Measurements from ENCODE around the gene DNAJB1.

The DNAJB1 gene

DNA sequence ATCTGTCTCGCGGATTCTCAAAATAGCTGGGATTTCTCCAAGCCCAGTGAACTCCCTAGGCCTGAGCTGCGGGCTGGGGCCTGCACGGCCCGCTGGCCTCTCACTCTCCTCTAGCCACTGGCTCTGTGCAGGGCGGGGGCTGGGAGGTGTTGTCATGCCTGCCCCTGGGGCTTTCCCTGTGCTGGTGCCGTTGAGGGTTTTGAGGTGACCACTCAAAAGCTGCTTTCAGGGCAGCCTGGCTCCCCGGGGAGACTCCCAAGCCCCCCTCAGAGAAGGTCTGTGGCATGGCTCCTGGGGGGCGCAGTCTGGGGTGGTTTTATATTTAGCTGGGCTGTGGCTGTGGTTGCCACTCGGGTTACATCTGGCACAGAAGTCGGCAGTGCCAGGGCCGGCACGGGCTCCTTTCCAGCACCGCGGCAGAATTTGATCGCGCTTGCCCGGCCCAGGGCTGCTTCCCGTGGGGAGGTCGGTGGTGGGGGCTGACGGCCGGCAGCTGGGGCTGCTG lies 43.7 kb upstream of the DNAJB1 start:
- no peak for DNase-seq (ENCODE audit: low read depth, low spot score)
- Histone ChIP-seq H3K27me3 (ENCODE audit: control insufficient read depth, insufficient read depth, low read length) (no peaks in the 10 kb centered on the region), H3K27ac (ENCODE audit: low read length) (no peak overlapping the region), H3K4me3 (ENCODE audit: low read length) (no peak overlapping the region), H3K4me1 (ENCODE audit: control insufficient read depth, insufficient read depth, low read length) (peaks cover 18% of the 10 kb centered on the region), H3K9me3 (ENCODE audit: control insufficient read depth, insufficient read depth, low read length) (no peaks in the 10 kb centered on the region), H3K36me3 (ENCODE audit: control insufficient read depth, insufficient read depth, low read length) (peaks cover 7% of the 10 kb centered on the region; the same call in 1 of the 2 replicates)
- WGBS (ENCODE audit: insufficient coverage, insufficient read length) = no CpG with 5 or more reads among the region's 22 CpGs

DNA sequence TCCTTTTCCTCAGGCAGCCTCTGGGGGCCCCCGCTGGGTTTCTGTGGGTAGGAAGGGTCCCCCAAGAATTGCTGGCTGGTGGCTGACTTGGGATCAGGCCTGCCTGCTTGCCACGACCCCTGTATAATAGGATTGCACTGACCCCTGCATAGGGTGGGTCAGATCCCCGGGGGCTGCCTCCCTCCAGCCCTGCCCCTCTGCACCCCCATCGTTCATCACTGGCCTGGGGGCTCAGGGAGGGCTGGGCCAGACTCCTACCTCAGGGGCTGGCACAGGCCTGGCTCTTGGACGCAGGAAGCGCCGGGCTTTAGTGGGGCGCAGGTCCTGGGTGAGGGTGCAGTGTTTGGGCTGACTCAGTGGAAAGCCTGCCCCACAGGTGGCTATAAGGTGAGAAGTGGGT lies 43.1 kb upstream of the DNAJB1 start:
- Histone ChIP-seq H3K4me1 (ENCODE audit: control insufficient read depth, insufficient read depth, low read length) (peaks cover 18% of the 10 kb centered on the region), H3K27ac (ENCODE audit: low read length) (no peak overlapping the region), H3K27me3 (ENCODE audit: control insufficient read depth, insufficient read depth, low read length) (no peaks in the 10 kb centered on the region), H3K9me3 (ENCODE audit: control insufficient read depth, insufficient read depth, low read length) (no peaks in the 10 kb centered on the region), H3K4me3 (ENCODE audit: low read length) (no peak overlapping the region), H3K36me3 (ENCODE audit: control insufficient read depth, insufficient read depth, low read length) (peaks cover 5% of the 10 kb centered on the region; the same call in 1 of the 2 replicates)
- no CpG with 5 or more reads among the region's 8 CpGs for WGBS (ENCODE audit: insufficient coverage, insufficient read length)
- DNase-seq (ENCODE audit: low read depth, low spot score) = no peak

GRCh38 chr19:14560776-14561108 lies 42.5 kb upstream of the DNAJB1 start:
- no CpG with 5 or more reads among the region's 6 CpGs for WGBS (ENCODE audit: insufficient coverage, insufficient read length)
- peaks cover 18% of the 10 kb centered on the region for H3K4me1 ChIP-seq (ENCODE audit: control insufficient read depth, insufficient read depth, low read length)

DNA sequence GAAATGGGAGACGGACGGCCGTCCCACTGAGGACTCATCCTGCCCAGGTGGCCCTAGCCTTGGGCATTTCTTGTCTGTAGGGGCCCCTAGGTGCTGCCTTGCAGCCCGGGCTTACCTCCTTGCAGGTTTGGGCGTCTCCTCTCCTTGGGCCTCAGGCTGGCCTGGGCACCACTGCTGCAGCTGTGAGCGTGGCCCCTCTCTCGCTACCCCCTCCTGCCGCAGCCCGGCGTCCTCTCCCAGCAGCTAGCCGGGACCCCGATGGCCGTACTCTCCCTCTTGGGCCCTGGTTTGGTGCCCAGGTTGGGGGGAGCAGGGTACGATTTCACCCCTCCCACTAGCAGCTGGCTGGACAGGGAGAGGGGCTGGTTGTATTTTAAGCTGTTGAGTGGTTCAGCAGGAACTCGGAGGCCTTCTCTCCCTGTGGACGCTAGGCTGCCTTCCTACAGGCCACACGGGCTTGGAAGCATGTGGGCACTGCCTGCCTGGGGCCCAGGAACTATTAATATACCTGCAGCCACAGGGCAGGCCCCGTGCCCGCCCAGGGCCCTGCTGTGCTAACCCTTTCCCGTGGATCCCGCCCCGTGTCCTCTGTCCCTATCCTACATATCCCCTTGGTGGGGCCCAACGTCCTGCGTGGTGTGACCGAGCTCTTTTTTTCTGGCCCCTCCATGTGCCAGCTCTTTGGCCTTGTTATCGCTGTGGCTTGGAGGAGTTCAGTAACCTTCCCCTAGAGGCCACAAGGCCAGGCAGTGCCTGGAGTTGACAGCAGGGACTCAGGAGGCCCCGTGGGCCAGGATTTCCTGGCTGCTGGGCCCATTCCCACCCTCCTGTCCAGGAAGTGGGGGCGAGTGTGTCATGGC lies 41.9 kb upstream of the DNAJB1 start:
- no peak overlapping the region for H3K27ac ChIP-seq (ENCODE audit: low read length)
- peaks cover under 1% of the 10 kb centered on the region; the same call in 1 of the 2 replicates for H3K36me3 ChIP-seq (ENCODE audit: control insufficient read depth, insufficient read depth, low read length)
- no peaks in the 10 kb centered on the region for H3K9me3 ChIP-seq (ENCODE audit: control insufficient read depth, insufficient read depth, low read length)
- peaks cover 18% of the 10 kb centered on the region for H3K4me1 ChIP-seq (ENCODE audit: control insufficient read depth, insufficient read depth, low read length)
- WGBS (ENCODE audit: insufficient coverage, insufficient read length) = no CpG with 5 or more reads among the region's 28 CpGs
- no peaks in the 10 kb centered on the region for H3K27me3 ChIP-seq (ENCODE audit: control insufficient read depth, insufficient read depth, low read length)
- DNase-seq (ENCODE audit: low read depth, low spot score) = no peak
- H3K4me3 ChIP-seq (ENCODE audit: low read length) = no peak overlapping the region

More at GRCh38 chr19:14560776-14561108, 42.5 kb upstream of the DNAJB1 start:
- no peak for DNase-seq (ENCODE audit: low read depth, low spot score)
- no peaks in the 10 kb centered on the region for H3K9me3 ChIP-seq (ENCODE audit: control insufficient read depth, insufficient read depth, low read length)
- no peaks in the 10 kb centered on the region for H3K27me3 ChIP-seq (ENCODE audit: control insufficient read depth, insufficient read depth, low read length)
- peaks cover 5% of the 10 kb centered on the region; the same call in 1 of the 2 replicates for H3K36me3 ChIP-seq (ENCODE audit: control insufficient read depth, insufficient read depth, low read length)
- H3K27ac ChIP-seq (ENCODE audit: low read length) = no peak overlapping the region
- H3K4me3 ChIP-seq (ENCODE audit: low read length) = no peak overlapping the region

DNA sequence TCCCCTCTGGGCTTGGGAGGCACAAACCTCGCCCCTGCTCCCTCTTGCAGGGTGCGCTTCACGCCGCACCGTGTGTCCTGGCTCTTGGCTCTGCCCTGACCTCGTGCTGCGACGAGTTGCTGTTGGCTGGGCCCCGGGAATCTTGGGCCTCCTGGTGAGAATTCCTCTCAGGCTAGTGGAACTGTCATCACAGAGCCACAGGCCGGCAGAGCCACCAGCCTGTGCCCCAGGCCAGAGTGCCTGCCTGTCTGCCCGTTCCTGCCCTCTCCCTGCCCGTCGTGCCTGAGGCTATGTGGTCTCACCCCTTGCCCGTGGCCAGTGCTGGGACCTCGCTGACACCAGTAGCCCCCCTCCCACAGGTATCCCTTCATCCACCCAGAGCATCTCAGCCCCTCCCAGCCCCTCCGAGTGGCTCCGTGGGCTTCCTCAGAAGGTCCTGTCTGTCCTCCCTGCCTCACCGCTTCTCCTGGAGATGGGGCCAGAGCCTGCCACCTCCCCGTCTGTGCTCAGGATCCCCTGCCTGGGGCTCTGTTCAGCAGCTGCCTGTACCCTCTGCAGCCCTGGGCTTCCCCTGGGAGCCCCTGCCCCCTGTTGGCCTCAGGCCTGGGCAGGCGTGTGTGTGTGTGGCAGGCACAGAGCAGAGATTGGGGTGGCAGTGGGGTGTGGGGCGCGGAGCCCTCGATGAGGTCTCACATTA lies 40.3 kb upstream of the DNAJB1 start:
- Histone ChIP-seq H3K9me3 (ENCODE audit: control insufficient read depth, insufficient read depth, low read length) (no peaks in the 10 kb centered on the region), H3K36me3 (ENCODE audit: control insufficient read depth, insufficient read depth, low read length) (no peaks in the 10 kb centered on the region; the same call in 1 of the 2 replicates), H3K27me3 (ENCODE audit: control insufficient read depth, insufficient read depth, low read length) (no peaks in the 10 kb centered on the region), H3K4me1 (ENCODE audit: control insufficient read depth, insufficient read depth, low read length) (peaks cover 18% of the 10 kb centered on the region), H3K4me3 (ENCODE audit: low read length) (no peak overlapping the region), H3K27ac (ENCODE audit: low read length) (no peak overlapping the region)
- no peak for DNase-seq (ENCODE audit: low read depth, low spot score)
- WGBS (ENCODE audit: insufficient coverage, insufficient read length) = no CpG with 5 or more reads among the region's 23 CpGs

- Histone ChIP-seq H3K9me3 (ENCODE audit: control insufficient read depth, insufficient read depth, low read length) (no peaks in the 10 kb centered on the region), H3K4me1 (ENCODE audit: control insufficient read depth, insufficient read depth, low read length) (peaks cover 7% of the 10 kb centered on the region), H3K36me3 (ENCODE audit: control insufficient read depth, insufficient read depth, low read length) (no peaks in the 10 kb centered on the region; the same call in 1 of the 2 replicates), H3K27ac (ENCODE audit: low read length) (no peak overlapping the region), H3K27me3 (ENCODE audit: control insufficient read depth, insufficient read depth, low read length) (no peaks in the 10 kb centered on the region), H3K4me3 (ENCODE audit: low read length) (no peak overlapping the region)
- WGBS (ENCODE audit: insufficient coverage, insufficient read length) = no CpG with 5 or more reads among the region's 18 CpGs
- DNase-seq (ENCODE audit: low read depth, low spot score) = peak; percentile 76
Measured at GRCh38 chr19:14556662-14557188, 38.5 kb upstream of the DNAJB1 start.

- Histone ChIP-seq H3K27me3 (ENCODE audit: control insufficient read depth, insufficient read depth, low read length) (no peaks in the 10 kb centered on the region), H3K4me1 (ENCODE audit: control insufficient read depth, insufficient read depth, low read length) (peaks cover 7% of the 10 kb centered on the region), H3K36me3 (ENCODE audit: control insufficient read depth, insufficient read depth, low read length) (no peaks in the 10 kb centered on the region; the same call in 1 of the 2 replicates), H3K9me3 (ENCODE audit: control insufficient read depth, insufficient read depth, low read length) (no peaks in the 10 kb centered on the region), H3K4me3 (ENCODE audit: low read length) (no peak overlapping the region), H3K27ac (ENCODE audit: low read length) (no peak overlapping the region)
- DNase-seq (ENCODE audit: low read depth, low spot score) = no peak
- WGBS (ENCODE audit: insufficient coverage, insufficient read length) = no CpG with 5 or more reads among the region's 12 CpGs
Measured at GRCh38 chr19:14555918-14556661, 37.9 kb upstream of the DNAJB1 start.

- DNase-seq (ENCODE audit: low read depth, low spot score) = no peak
- H3K27me3 ChIP-seq (ENCODE audit: control insufficient read depth, insufficient read depth, low read length) = no peaks in the 10 kb centered on the region
- no peaks in the 10 kb centered on the region; the same call in 1 of the 2 replicates for H3K36me3 ChIP-seq (ENCODE audit: control insufficient read depth, insufficient read depth, low read length)
- H3K4me1 ChIP-seq (ENCODE audit: control insufficient read depth, insufficient read depth, low read length) = peaks cover 6% of the 10 kb centered on the region
- H3K27ac ChIP-seq (ENCODE audit: low read length) = no peak overlapping the region
- no CpG with 5 or more reads among the region's 6 CpGs for WGBS (ENCODE audit: insufficient coverage, insufficient read length)
- no peaks in the 10 kb centered on the region for H3K9me3 ChIP-seq (ENCODE audit: control insufficient read depth, insufficient read depth, low read length)
- H3K4me3 ChIP-seq (ENCODE audit: low read length) = no peak overlapping the region
Measured at GRCh38 chr19:14554382-14554812, 36.2 kb upstream of the DNAJB1 start.

- H3K27ac ChIP-seq (ENCODE audit: low read length) = no peak overlapping the region
- WGBS (ENCODE audit: insufficient coverage, insufficient read length) = no CpG with 5 or more reads among the region's 9 CpGs
- H3K4me3 ChIP-seq (ENCODE audit: low read length) = no peak overlapping the region
- DNase-seq (ENCODE audit: low read depth, low spot score) = no peak
- peaks cover 6% of the 10 kb centered on the region for H3K4me1 ChIP-seq (ENCODE audit: control insufficient read depth, insufficient read depth, low read length)
- H3K27me3 ChIP-seq (ENCODE audit: control insufficient read depth, insufficient read depth, low read length) = no peaks in the 10 kb centered on the region
- no peaks in the 10 kb centered on the region for H3K9me3 ChIP-seq (ENCODE audit: control insufficient read depth, insufficient read depth, low read length)
- H3K36me3 ChIP-seq (ENCODE audit: control insufficient read depth, insufficient read depth, low read length) = no peaks in the 10 kb centered on the region; the same call in 1 of the 2 replicates
Measured at GRCh38 chr19:14553939-14554243, 35.7 kb upstream of the DNAJB1 start.
